Islet of Langerhans (tissue), 1 donor: ENCODE data around the gene IL17RB.

ENCODE experiments used
- FAIRE-seq: peaks from one replicate; lab custom pipeline; 2011; peaks lifted over from hg19 to GRCh38; lab: Jason Lieb, UNC

The IL17RB gene

GRCh38 chr3:53860196-53860595, 13.8 kb downstream of the IL17RB start:
- FAIRE-seq: no peak

- no peak for FAIRE-seq
Measured at GRCh38 chr3:53862241-53862640, 15.9 kb downstream of the IL17RB start.

- FAIRE-seq: no peak
Measured at GRCh38 chr3:53863145-53863544, 16.8 kb downstream of the IL17RB start.

- no peak for FAIRE-seq
Measured at GRCh38 chr3:53865732-53866499, 19.5 kb downstream of the IL17RB start.

GRCh38 chr3:53880396-53881345, 34.3 kb downstream of the IL17RB start:
- no peak for FAIRE-seq

- peak; percentile 58 for FAIRE-seq
Measured at GRCh38 chr3:53881691-53882593, 35.6 kb downstream of the IL17RB start, which contains the start of gene ACTR8. TSS of gene ACTR8 (minus strand) at chr3:53882152. CDS start at chr3:53882101, 51 bp downstream.

GRCh38 chr3:53883008-53883407, 36.6 kb downstream of the IL17RB start:
- FAIRE-seq: no peak

- no peak for FAIRE-seq
Measured at GRCh38 chr3:53884623-53885022, 38.3 kb downstream of the IL17RB start.

- FAIRE-seq: no peak
Measured at GRCh38 chr3:53885239-53885638, 38.9 kb downstream of the IL17RB start.

- FAIRE-seq: no peak
Measured at GRCh38 chr3:53887446-53887845, 41.1 kb downstream of the IL17RB start.

- FAIRE-seq: no peak
Measured at GRCh38 chr3:53888232-53888631, 41.9 kb downstream of the IL17RB start.

- peak; percentile 33 for FAIRE-seq
Measured at GRCh38 chr3:53890726-53891475, 44.5 kb downstream of the IL17RB start.

GRCh38 chr3:53891497-53892285, 45.3 kb downstream of the IL17RB start, which contains the start of gene SELENOK:
TSS of gene SELENOK (minus strand) at chr3:53891859.
- peak; percentile 99 for FAIRE-seq

GRCh38 chr3:53892286-53892637, 45.9 kb downstream of the IL17RB start:
- FAIRE-seq: no peak

GRCh38 chr3:53899750-53900149, 53.4 kb downstream of the IL17RB start:
- FAIRE-seq: no peak

GRCh38 chr3:53900666-53901331, 54.4 kb downstream of the IL17RB start:
- FAIRE-seq: no peak

GRCh38 chr3:53902067-53902466, 55.7 kb downstream of the IL17RB start:
- no peak for FAIRE-seq

GRCh38 chr3:53902711-53903110, 56.3 kb downstream of the IL17RB start:
- FAIRE-seq: no peak

- no peak for FAIRE-seq
Measured at GRCh38 chr3:53913401-53913800, 67.0 kb downstream of the IL17RB start.
